LNCAP (cell line): Measurements from ENCODE around the gene PTGR2.

Experiments used
- TF ChIP-seq, protein P1 (sequence below): fragments of 450-650 bp; IDR thresholded peaks from 2 replicates; pipeline ENCODE4 v1.5.1; 2017; ENCODE audit warnings: mild to moderate bottlenecking

The PTGR2 gene

DNA sequence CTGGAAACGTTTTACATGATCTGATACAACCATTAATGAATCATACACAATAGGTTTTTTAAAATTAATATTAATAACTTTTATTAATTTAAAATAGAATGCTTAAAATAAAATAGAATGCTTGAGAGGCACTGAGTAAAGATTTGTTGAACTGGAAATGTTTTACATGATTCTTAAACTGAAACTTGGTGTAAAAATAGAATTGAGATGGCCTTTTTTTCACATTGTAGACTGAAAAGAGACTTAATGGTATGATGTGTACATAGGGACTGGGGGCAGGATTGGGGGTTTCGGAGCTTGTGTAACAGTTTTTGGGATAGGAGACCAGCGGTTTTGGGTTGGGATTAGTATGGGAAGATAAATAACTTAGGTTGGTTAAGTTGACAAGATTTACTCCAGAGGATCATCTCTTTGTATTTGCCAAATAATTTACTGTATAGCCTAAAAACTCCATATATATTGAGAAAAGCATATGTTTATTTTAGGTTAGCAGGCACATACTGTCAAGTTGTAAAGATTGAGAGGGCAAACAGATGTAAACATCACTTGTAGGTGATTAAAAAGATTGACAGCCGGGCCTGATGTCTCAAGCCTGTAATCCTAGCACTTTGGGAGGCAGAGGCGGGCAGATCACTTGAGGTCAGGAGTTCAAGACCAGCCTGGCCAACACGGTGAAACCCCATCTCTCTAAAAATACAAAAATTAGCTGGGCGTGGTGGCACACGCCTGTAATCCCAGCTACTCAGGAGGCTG, 33.0 kb downstream of the PTGR2 start:
- TF ChIP-seq, protein P1, sequence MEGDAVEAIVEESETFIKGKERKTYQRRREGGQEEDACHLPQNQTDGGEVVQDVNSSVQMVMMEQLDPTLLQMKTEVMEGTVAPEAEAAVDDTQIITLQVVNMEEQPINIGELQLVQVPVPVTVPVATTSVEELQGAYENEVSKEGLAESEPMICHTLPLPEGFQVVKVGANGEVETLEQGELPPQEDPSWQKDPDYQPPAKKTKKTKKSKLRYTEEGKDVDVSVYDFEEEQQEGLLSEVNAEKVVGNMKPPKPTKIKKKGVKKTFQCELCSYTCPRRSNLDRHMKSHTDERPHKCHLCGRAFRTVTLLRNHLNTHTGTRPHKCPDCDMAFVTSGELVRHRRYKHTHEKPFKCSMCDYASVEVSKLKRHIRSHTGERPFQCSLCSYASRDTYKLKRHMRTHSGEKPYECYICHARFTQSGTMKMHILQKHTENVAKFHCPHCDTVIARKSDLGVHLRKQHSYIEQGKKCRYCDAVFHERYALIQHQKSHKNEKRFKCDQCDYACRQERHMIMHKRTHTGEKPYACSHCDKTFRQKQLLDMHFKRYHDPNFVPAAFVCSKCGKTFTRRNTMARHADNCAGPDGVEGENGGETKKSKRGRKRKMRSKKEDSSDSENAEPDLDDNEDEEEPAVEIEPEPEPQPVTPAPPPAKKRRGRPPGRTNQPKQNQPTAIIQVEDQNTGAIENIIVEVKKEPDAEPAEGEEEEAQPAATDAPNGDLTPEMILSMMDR = no peak

DNA sequence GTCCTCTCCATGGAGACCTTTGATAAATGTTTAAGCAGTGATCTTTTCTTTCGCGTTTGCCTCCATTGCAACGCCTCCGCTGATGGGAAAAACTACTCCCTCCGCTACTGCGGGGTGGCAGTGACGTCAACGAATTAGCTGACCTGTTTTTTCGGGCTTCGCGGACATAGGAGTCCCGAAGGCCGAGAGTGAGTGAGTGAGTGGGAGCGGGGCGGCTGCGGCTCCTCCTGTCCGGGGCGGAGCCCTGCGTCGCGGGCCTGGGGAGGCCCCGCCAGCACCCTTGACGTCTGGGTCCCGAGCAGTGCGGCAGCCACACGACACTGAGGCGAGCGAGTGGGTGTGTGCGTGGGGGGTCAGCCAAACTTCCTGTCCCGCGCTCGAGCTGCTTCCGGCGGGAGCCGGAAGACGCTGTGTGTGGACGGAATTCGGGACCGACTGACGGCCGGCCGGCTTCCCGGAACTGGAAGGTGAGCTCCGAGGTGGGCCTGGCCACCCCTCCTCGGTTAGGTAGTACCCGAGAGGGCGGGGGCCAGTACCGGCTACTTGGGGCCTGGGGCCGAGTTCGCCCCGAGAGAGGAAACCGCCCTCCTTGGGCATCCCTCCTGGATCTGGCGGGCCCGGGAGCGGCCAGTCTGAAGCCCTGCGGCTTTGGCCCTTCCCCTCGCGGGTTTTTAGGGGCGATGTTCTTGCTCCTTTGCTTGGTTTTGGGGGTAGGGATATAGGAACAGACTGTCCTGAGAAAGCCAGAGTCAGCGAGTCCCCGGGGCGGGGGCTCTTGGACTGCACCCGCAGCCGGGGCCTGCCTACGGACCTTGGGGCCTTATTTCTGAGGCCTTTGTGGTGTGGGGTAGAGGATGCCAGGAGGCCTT, 35.1 kb downstream of the PTGR2 start, which contains the start of gene ZNF410:
ZNF410 (plus strand) TSS at position 411 of the 869 bp plus-strand sequence. CDS start 5,317 bp downstream, outside the sequence.
- TF ChIP-seq, protein P1 = no peak

DNA sequence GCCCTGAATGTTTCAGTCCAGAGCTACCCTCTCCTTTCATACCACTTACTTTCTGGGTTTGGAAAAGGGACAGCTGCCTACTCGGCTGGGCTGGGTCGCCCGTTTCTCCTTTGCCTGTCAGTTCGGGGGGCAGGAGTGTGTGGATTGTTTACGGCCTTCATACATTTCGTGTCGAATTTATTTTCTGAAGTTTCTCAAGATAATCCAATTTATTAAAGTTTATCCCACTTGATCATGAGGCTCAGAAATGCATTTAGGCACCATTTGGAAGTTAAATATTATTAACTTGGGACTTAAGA, 35.6 kb downstream of the PTGR2 start:
- TF ChIP-seq, protein P1 = no peak

DNA sequence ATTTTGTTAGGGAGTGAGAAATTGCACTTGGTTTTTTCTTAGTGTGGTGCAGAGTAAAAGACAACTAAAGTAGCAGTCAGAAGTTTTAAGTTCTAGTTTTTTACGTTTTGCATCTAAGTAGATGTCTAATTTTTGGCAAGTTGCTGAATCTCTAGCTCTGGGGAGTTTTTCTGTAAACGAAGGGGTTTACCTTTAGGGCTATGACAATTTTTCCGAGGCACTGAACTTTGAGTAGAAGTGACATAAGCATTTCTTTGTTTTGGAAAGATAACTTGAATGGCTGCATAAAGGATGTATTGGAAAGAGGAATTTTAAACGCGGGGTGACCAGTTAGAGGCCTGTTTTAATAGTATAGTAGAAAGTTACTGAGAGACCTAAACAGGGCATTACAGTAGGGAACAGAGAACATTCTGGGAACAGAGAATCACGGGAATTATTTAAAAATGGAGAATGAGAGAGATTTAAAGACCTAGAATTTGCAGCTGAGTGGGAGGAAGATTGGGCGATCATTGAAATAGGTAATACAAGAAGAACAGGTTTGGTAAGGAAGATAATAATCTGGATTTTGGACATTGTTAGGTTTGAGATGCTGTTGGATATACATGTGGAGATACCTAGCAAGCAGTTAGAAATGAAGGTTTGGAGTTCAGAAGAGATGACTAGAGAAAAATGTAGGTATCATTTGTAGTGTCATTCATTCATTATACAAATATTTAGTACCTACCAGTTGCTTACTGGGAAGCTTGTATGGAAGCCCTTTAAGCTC, 36.2 kb downstream of the PTGR2 start:
- TF ChIP-seq, protein P1 = no peak

DNA sequence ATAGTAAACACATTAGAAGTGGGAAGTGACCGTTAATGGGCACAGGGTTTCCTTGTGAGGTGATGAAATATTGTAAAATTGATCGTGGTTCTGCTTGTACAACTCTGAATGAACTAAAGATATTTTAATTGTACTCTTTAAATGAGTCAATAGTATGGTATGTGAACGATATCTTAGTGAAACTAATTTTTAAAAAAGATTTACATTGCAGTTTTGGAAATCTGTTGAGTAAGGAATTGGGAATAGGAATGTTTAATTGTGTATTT, 36.8 kb downstream of the PTGR2 start:
- TF ChIP-seq, protein P1 = no peak

DNA sequence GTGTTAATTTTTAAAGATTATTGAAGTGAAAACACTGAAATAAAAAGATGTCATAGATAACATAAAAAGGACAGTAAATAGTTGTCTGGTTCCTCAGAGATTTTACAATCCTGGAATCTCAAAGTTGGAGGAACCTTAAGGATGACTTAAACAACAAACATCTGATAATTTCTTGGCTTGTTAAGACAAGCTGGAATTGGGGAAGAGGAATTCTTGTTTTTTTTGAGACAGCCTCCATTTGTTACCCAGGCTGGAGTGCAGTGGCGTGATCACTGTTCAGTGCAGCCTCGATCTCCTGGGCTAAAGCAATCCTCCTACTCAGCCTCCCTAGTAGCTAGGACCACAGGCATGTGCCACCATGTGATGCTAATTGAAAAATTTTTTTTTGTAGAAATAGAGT, 37.3 kb downstream of the PTGR2 start:
- TF ChIP-seq, protein P1 = no peak

DNA sequence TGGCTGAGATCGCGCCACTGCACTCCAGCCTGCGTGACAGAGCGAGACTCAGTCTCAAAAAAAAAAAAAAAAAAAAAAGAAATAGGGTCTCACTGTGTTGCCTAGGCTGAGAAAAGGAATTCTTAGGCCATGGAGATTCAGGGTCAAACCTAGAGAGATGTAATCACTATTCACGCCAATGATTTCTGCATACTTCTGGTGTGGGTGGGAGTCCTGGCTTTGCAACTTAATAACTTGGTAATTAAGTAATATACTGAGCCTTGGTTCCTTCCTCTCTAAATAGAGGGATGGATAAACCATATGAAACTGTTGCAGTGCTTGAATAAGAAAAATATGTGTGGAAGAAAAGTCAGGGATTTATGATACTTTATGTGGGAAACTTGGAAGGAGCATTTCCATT, 37.7 kb downstream of the PTGR2 start:
- TF ChIP-seq, protein P1 = no peak
